ENCODE measurements around the gene LOXL1. TPM values are rescaled to one million over a fixed set of nuclear protein-coding genes. Genes with fewer than 3 reads are reported as not detected.

Gene LOXL1
- total RNA-seq, 1 experiment from 2014 or later = 117 TPM

GRCh38 chr15:73912030-73912596, 14.1 kb upstream of the LOXL1 start:
- intact Hi-C loops (cut with micrococcal nuclease; ENCODE audit: unreplicated experiment) = no loop called here
- no TSS peak for BruUV-seq (replicated peaks)
- no peak for TF ChIP-seq EZH2 (IDR thresholded peaks at IDR 0.05; ENCODE audit: borderline replicate concordance, low read depth, low read length, poor library complexity, severe bottlenecking)
- no peak for TF ChIP-seq CTCF (conservative IDR thresholded peaks at IDR 0.05; ENCODE audit: low read depth, low read length)
- peaks cover 24% of the 10 kb centered on the region for H3K4me1 ChIP-seq (ENCODE audit: insufficient read depth, low read length, poor library complexity, severe bottlenecking)
- H3K36me3 ChIP-seq (ENCODE audit: insufficient read depth, low read length, poor library complexity, severe bottlenecking) = peaks cover 8% of the 10 kb centered on the region
- no peaks in the 10 kb centered on the region for H3K27me3 ChIP-seq (replicated peaks; ENCODE audit: insufficient read depth, low read depth, low read length, poor library complexity)
- peaks cover 6% of the 10 kb centered on the region for H3K9me3 ChIP-seq (ENCODE audit: low read depth, low read length, poor library complexity, severe bottlenecking)
- H3K27ac ChIP-seq (ENCODE audit: low read depth, low read length, poor library complexity, severe bottlenecking) = no peak overlapping the region
- no peak for DNase-seq (ENCODE audit: low spot score)
- ChIA-PET POLR2A (ENCODE audit: low non-redundant PET) (no interaction called here), CTCF (no interaction called here)
- no peak overlapping the region for H3K4me3 ChIP-seq (ENCODE audit: low read depth, low read length, poor library complexity, severe bottlenecking)

DNA sequence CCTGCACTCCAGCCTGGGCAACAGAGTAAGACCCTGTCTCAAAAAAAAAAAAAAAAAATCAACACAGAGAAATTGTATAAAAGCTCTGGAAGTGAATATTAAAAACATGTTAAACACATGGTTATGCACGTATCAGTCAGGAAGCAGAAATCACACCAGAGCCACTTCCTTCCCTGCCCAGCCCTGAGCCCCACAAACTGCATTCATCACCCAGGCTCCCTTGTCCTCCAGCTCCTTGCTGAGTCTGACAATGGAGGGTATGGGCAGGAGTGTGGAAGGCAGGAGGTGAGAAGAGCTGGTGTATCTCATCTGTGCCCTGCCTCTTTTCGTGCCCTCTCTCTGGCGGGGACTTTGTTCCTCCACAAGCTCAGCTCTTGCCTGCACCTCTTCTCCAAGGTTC, 12.1 kb upstream of the LOXL1 start:
- Histone ChIP-seq H3K27ac (ENCODE audit: low read depth, low read length, poor library complexity, severe bottlenecking) (no peak overlapping the region), H3K36me3 (ENCODE audit: insufficient read depth, low read length, poor library complexity, severe bottlenecking) (peaks cover 15% of the 10 kb centered on the region), H3K27me3 (replicated peaks; ENCODE audit: insufficient read depth, low read depth, low read length, poor library complexity) (no peaks in the 10 kb centered on the region), H3K4me3 (ENCODE audit: low read depth, low read length, poor library complexity, severe bottlenecking) (no peak overlapping the region), H3K9me3 (ENCODE audit: low read depth, low read length, poor library complexity, severe bottlenecking) (peaks cover 6% of the 10 kb centered on the region), H3K4me1 (ENCODE audit: insufficient read depth, low read length, poor library complexity, severe bottlenecking) (peaks cover 24% of the 10 kb centered on the region)
- BruUV-seq (replicated peaks) = no TSS peak
- POLR2A ChIA-PET (ENCODE audit: low non-redundant PET) = no interaction called here
- no peak for DNase-seq (ENCODE audit: low spot score)
- TF ChIP-seq CTCF (conservative IDR thresholded peaks at IDR 0.05; ENCODE audit: low read depth, low read length) = no peak
- TF ChIP-seq EZH2 (IDR thresholded peaks at IDR 0.05; ENCODE audit: borderline replicate concordance, low read depth, low read length, poor library complexity, severe bottlenecking) = no peak
- intact Hi-C loops (cut with micrococcal nuclease; ENCODE audit: unreplicated experiment) = no loop called here
- CTCF ChIA-PET = interaction anchor here (0.6 to 1.2 kb wide), 2 partner anchors 14 to 17 kb away, joined by 3 to 12 read pairs; no protein-coding TSS in a partner anchor

DNA sequence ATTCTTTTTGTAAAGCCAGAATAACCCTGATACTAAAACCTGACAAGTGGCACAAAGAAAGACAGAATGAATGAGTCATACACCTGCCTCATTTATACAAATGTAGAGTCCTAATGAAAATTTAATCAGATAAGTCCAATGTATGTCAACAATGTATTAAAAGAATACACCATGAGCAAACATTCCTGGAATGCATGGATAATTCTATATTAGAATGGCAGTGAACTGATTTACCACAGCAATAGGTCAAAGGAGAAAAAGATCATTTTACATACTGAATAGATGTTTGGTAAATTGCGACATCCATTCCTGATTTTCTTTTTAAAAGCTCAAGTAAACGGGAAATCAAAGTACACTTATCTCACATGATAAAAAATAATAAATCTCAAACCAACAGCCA, 11.2 kb upstream of the LOXL1 start:
- peak; percentile 46 for DNase-seq (ENCODE audit: low spot score)
- Histone ChIP-seq H3K9me3 (ENCODE audit: low read depth, low read length, poor library complexity, severe bottlenecking) (peaks cover 6% of the 10 kb centered on the region), H3K27me3 (replicated peaks; ENCODE audit: insufficient read depth, low read depth, low read length, poor library complexity) (no peaks in the 10 kb centered on the region), H3K4me1 (ENCODE audit: insufficient read depth, low read length, poor library complexity, severe bottlenecking) (peaks cover 22% of the 10 kb centered on the region), H3K36me3 (ENCODE audit: insufficient read depth, low read length, poor library complexity, severe bottlenecking) (peaks cover 15% of the 10 kb centered on the region), H3K4me3 (ENCODE audit: low read depth, low read length, poor library complexity, severe bottlenecking) (no peak overlapping the region), H3K27ac (ENCODE audit: low read depth, low read length, poor library complexity, severe bottlenecking) (no peak overlapping the region)
- TF ChIP-seq EZH2 (IDR thresholded peaks at IDR 0.05; ENCODE audit: borderline replicate concordance, low read depth, low read length, poor library complexity, severe bottlenecking) = no peak
- TF ChIP-seq CTCF (conservative IDR thresholded peaks at IDR 0.05; ENCODE audit: low read depth, low read length) = no peak
- BruUV-seq (replicated peaks) = no TSS peak
- ChIA-PET CTCF (no interaction called here), POLR2A (ENCODE audit: low non-redundant PET) (interaction anchor here (0.6 kb wide), 1 partner anchor 17 kb away, joined by 4 read pairs; no protein-coding TSS in a partner anchor)
- intact Hi-C loops (cut with micrococcal nuclease; ENCODE audit: unreplicated experiment) = no loop called here

Data from A673 (cell line).